GM12878 (cell line): ENCODE measurements around the gene TESMIN. TPM values are rescaled to one million over a fixed set of nuclear protein-coding genes. Genes with fewer than 3 reads are reported as not detected.

Experiments
- ATAC-seq: fragments of 200-7000 bp; cut with Tn5 transposase; 3 replicates; pipeline ENCODE4 v1.9.1; 2020; ENCODE audit warnings: mild to moderate bottlenecking, moderate library complexity
- BruUV-seq: library from RNA; stranded (reverse); fragments of 400-500 nt; replicated peaks from 2 replicates; lab custom pipeline; 2021; lab: Mats Ljungman, UMichigan
- CTCF ChIA-PET: fragments of 300-600 bp; sonication (Branson Sonifier 250); formaldehyde crosslinking; extraction: SDS; loops from one replicate; lab custom pipeline; 2021; ENCODE audit warnings: inconsistent platforms; lab: Yijun Ruan, JAX
- POLR2A ChIA-PET: fragments of 350-600 bp; formaldehyde crosslinking; extraction: SDS; loops from one replicate; lab custom pipeline; 2021; ENCODE audit warnings: inconsistent platforms; lab: Charles Lee
- RAD21 ChIA-PET: fragments of 300-600 bp; sonication (Branson Sonifier 250); formaldehyde crosslinking; loops from one replicate; lab custom pipeline; 2023; ENCODE audit warnings: antibody characterized with exemption; ENCODE audit not compliant: unreplicated experiment; lab: Charles Lee
- SMC1A ChIA-PET: fragments of 300-600 bp; sonication (Branson Sonifier 250); formaldehyde crosslinking; loops from one replicate; lab custom pipeline; 2023; ENCODE audit not compliant: unreplicated experiment, uncharacterized antibody; lab: Charles Lee
- DNase-seq: peaks from one replicate; pipeline ENCODE4 v3.0.0-alpha.2; 2011; ENCODE audit warnings: low read depth, low spot score
- FAIRE-seq: peaks from 3 replicates; lab custom pipeline; 2011; peaks lifted over from hg19 to GRCh38; lab: Jason Lieb, UNC
- H2AFZ ChIP-seq: 2 replicates; pipeline ENCODE4 v1.6.0; 2011; ENCODE audit warnings: low read depth, low read length, control low read depth; ENCODE audit not compliant: control insufficient read depth
- H3K27ac ChIP-seq: 2 replicates; pipeline ENCODE4 v1.5.1; 2011; ENCODE audit warnings: control low read depth; ENCODE audit not compliant: control insufficient read depth, insufficient read depth
- H3K27me3 ChIP-seq, 2 experiments: replicated peaks in 1 of 2; 2 replicates each; pipeline versions ENCODE4 v1.6.0 to v1.6.1; 2011; ENCODE audit warnings: low read length in 1 of 2; ENCODE audit not compliant: control insufficient read depth in 2 of 2, insufficient read depth in 2 of 2
- H3K36me3 ChIP-seq, 2 experiments: 2 replicates each; pipeline ENCODE4 v1.5.1; 2011; ENCODE audit warnings: low read length in 1 of 2; ENCODE audit not compliant: control insufficient read depth in 2 of 2, insufficient read depth in 2 of 2
- H3K4me1 ChIP-seq: 2 replicates; pipeline ENCODE4 v1.6.1; 2011; ENCODE audit warnings: mild to moderate bottlenecking, low read length, moderate library complexity, mixed read lengths; ENCODE audit not compliant: control insufficient read depth, insufficient read depth
- H3K4me2 ChIP-seq: 2 replicates; pipeline ENCODE4 v1.6.0; 2011; ENCODE audit warnings: control low read depth; ENCODE audit not compliant: control insufficient read depth, insufficient read depth
- H3K4me3 ChIP-seq: fragments of 200-600 bp; sonication (generic); 2 replicates; pipeline ENCODE4 v1.5.1; 2016
- H3K79me2 ChIP-seq: 2 replicates; pipeline ENCODE4 v1.6.0; 2011; ENCODE audit warnings: low read length; ENCODE audit not compliant: control insufficient read depth, insufficient read depth
- H3K9ac ChIP-seq: 2 replicates; pipeline ENCODE4 v1.8.0; 2011; ENCODE audit warnings: low read length, control low read depth, mixed read lengths; ENCODE audit not compliant: control insufficient read depth, insufficient read depth
- H3K9me3 ChIP-seq: replicated peaks from 3 replicates; pipeline ENCODE4 v1.5.1; 2011; ENCODE audit warnings: mild to moderate bottlenecking, low read length; ENCODE audit not compliant: control insufficient read depth, insufficient read depth
- H4K20me1 ChIP-seq: 2 replicates; pipeline ENCODE4 v1.6.0; 2011; ENCODE audit not compliant: control insufficient read depth, insufficient read depth
- ATF2 ChIP-seq: IDR thresholded peaks from 2 replicates; pipeline ENCODE4 v1.6.1; 2012; ENCODE audit warnings: low read length, inconsistent platforms
- ATF7 ChIP-seq: fragments of 450-650 bp; IDR thresholded peaks from 2 replicates; pipeline ENCODE4 v1.6.1; 2016; ENCODE audit warnings: low read depth, mild to moderate bottlenecking
- E4F1 ChIP-seq: fragments of 450-650 bp; IDR thresholded peaks from 2 replicates; pipeline ENCODE4 v1.6.1; 2018; ENCODE audit warnings: borderline replicate concordance, mild to moderate bottlenecking; ENCODE audit not compliant: partially characterized antibody
- EGR1 ChIP-seq, 2 experiments: IDR thresholded peaks; 1 replicate in 1 of 2; 2 replicates in 1 of 2; pipeline ENCODE4 v1.6.1; 2011 to 2012; ENCODE audit warnings: low read depth in 2 of 2, low read length in 2 of 2, borderline replicate concordance in 1 of 2, mild to moderate bottlenecking in 1 of 2, moderate library complexity in 1 of 2
- ELK1 ChIP-seq: IDR thresholded peaks from 2 replicates; pipeline ENCODE4 v1.6.1; 2012; ENCODE audit warnings: low read depth, low read length, improper control_type of control experiment
- FOXM1 ChIP-seq: IDR thresholded peaks from 2 replicates; pipeline ENCODE4 v1.6.1; 2012; ENCODE audit warnings: low read depth, mild to moderate bottlenecking, inconsistent platforms, low read length, moderate library complexity
- MYC ChIP-seq: IDR thresholded peaks from 2 replicates; pipeline ENCODE4 v1.6.1; 2011; ENCODE audit warnings: mild to moderate bottlenecking, low read length, moderate library complexity, inconsistent platforms; ENCODE audit not compliant: insufficient read depth, insufficient replicate concordance, insufficient read length, severe bottlenecking
- POLR2A ChIP-seq: IDR thresholded peaks from 2 replicates; pipeline ENCODE4 v1.6.1; 2011; ENCODE audit warnings: low read depth, mild to moderate bottlenecking, low read length
- POLR2AphosphoS5 ChIP-seq: IDR thresholded peaks from 2 replicates; pipeline ENCODE4 v1.6.1; 2011; ENCODE audit warnings: mild to moderate bottlenecking, low read length, inconsistent platforms
- SIN3A ChIP-seq: IDR thresholded peaks from 2 replicates; pipeline ENCODE4 v1.6.1; 2012; ENCODE audit warnings: low read depth, low read length, improper control_type of control experiment
- SP1 ChIP-seq: IDR thresholded peaks from one replicate; pipeline ENCODE4 v1.6.1; 2011; ENCODE audit warnings: low read depth, low read length
- TCF7 ChIP-seq: IDR thresholded peaks from 2 replicates; pipeline ENCODE4 v1.6.1; 2014; ENCODE audit warnings: antibody characterized with exemption, borderline replicate concordance
- ZBTB33 ChIP-seq: fragments of 450-650 bp; IDR thresholded peaks from 2 replicates; pipeline ENCODE4 v1.6.1; 2017; ENCODE audit warnings: mild to moderate bottlenecking
- WGBS: methylation state at CpG from one replicate; pipeline ENCODE4 v1.1.6; 2016; ENCODE audit warnings: low lambda C conversion rate; ENCODE audit not compliant: insufficient replicate concordance, insufficient coverage; ENCODE audit errors: missing lambda C conversion rate; 5-methylcytosine and 5-hydroxymethylcytosine counted together
- in situ Hi-C: fragments of 300-500 bp; cut with MboI; formaldehyde crosslinking; loops from 9 replicates; pipeline ENCODE4 v1.14.3; 2018; ENCODE audit warnings: mixed read lengths
- intact Hi-C: fragments of 100-400 bp; cut with micrococcal nuclease; formaldehyde crosslinking; loops from one replicate; pipeline ENCODE4 v1.14.2; 2022; ENCODE audit not compliant: unreplicated experiment
- polyA plus RNA-seq, 11 experiments: library from polyadenylated mRNA; depleted of rRNA in 4 of 11; unstranded in 6 of 11; stranded (reverse) in 5 of 11; fragments of >200 nt; fragmentation: Nextera tagmentation in 4 of 11; fragmentation: Illumina TruSeq in 1 of 11; extraction: Ambion mirVana in 4 of 11; extraction: Trizol in 1 of 11; gene quantifications; 1 replicate in 1 of 11; 2 replicates in 10 of 11; pipeline versions ENCODE4 v1.2.1 to v1.2.3, GENCODE V29; 2011 to 2016; ENCODE audit warnings: inconsistent platforms in 2 of 11, missing spikeins in 2 of 11, low read depth in 1 of 11
- total RNA-seq, 4 experiments: library from RNA; depleted of rRNA in 3 of 4; stranded (reverse); fragments of >200 nt in 3 of 4; fragmentation: Illumina TruSeq in 1 of 4; extraction: Trizol in 1 of 4; gene quantifications; 2 replicates each; pipeline versions ENCODE4 v1.2.1 to v1.2.3, GENCODE V29; 2013 to 2021

Gene TESMIN
- total and polyA plus RNA-seq, 10 of the 15 experiments (the other 5 are each of a cell fraction or from before 2014, with no cell fraction given): 0.31 to 3.4 (median 1.2) TPM; not detected in 1

GRCh38 chr11:68783216-68783821 is 32.0 kb upstream of the TESMIN start:
- TF ChIP-seq ELK1 (no peak), EGR1 (IDR thresholded peaks at IDR 0.05; ENCODE audit: borderline replicate concordance in 1 of 2, low read depth in 2 of 2, low read length in 2 of 2) (no peak), POLR2AphosphoS5 (no peak), SP1 (no peak), POLR2A (no peak), SIN3A (no peak), E4F1 (no peak), FOXM1 (no peak), ATF2 (no peak), ATF7 (no peak), MYC (no peak), ZBTB33 (no peak), TCF7 (no peak)
- FAIRE-seq (no peak), DNase-seq (no peak), ATAC-seq (no peak)
- no peak overlapping the region for H3K4me3 ChIP-seq
- no peaks in the 10 kb centered on the region for H3K27me3 ChIP-seq
- peaks cover 2 to 4% of the 10 kb centered on the region in 2 experiments; a peak in 2 of 4 replicates for H3K36me3 ChIP-seq
- H2AFZ ChIP-seq: no peak overlapping the region
- SMC1A ChIA-PET: no interaction called here
- no peaks in the 10 kb centered on the region for H3K9me3 ChIP-seq
- intact Hi-C loops: no loop called here
- RAD21 ChIA-PET: no interaction called here
- 93% methylated on average over 14 of the region's 16 CpGs for WGBS
- no peak overlapping the region for H3K4me2 ChIP-seq
- H3K27ac ChIP-seq: no peak overlapping the region
- POLR2A ChIA-PET: no interaction called here
- no TSS peak for BruUV-seq
- no peaks in the 10 kb centered on the region for H3K79me2 ChIP-seq
- H4K20me1 ChIP-seq: no peaks in the 10 kb centered on the region
- in situ Hi-C loops: no loop called here
- CTCF ChIA-PET: no interaction called here
- H3K9ac ChIP-seq: no peak overlapping the region
- no peaks in the 10 kb centered on the region for H3K4me1 ChIP-seq
